ENCODE results near the gene OSBPL10.

Gene OSBPL10

GRCh38 chr3:31880482-31881078 lies 100.5 kb downstream of the OSBPL10 start:
- no peak for DNase-seq
- no peaks in the 10 kb centered on the region for H3K9me3 ChIP-seq
- no peak for TF ChIP-seq CTCF (IDR thresholded peaks at IDR 0.05; ENCODE audit: low read depth, low read length)
- no peaks in the 10 kb centered on the region for H3K36me3 ChIP-seq
- no peak overlapping the region for H3K4me3 ChIP-seq (ENCODE audit: low read depth, low read length)
- H3K4me1 ChIP-seq, result no peaks in the 10 kb centered on the region
- no peaks in the 10 kb centered on the region for H3K27me3 ChIP-seq

- no peak for TF ChIP-seq CTCF (IDR thresholded peaks at IDR 0.05; ENCODE audit: low read depth, low read length)
- Histone ChIP-seq H3K4me3 (ENCODE audit: low read depth, low read length) (no peak overlapping the region), H3K4me1 (no peaks in the 10 kb centered on the region), H3K36me3 (no peaks in the 10 kb centered on the region), H3K9me3 (no peaks in the 10 kb centered on the region), H3K27me3 (no peaks in the 10 kb centered on the region)
- DNase-seq, result no peak
These were observed 101.0 kb downstream of the OSBPL10 start for GRCh38 chr3:31880020-31880419.

- Histone ChIP-seq H3K4me1 (no peaks in the 10 kb centered on the region), H3K9me3 (no peaks in the 10 kb centered on the region), H3K27me3 (no peaks in the 10 kb centered on the region), H3K4me3 (ENCODE audit: low read depth, low read length) (no peak overlapping the region), H3K36me3 (no peaks in the 10 kb centered on the region)
- no peak for DNase-seq
- no peak for TF ChIP-seq CTCF (IDR thresholded peaks at IDR 0.05; ENCODE audit: low read depth, low read length)
These were observed 101.7 kb downstream of the OSBPL10 start for GRCh38 chr3:31879365-31879764.

- H3K4me3 ChIP-seq (ENCODE audit: low read depth, low read length), result no peak overlapping the region
- no peak for TF ChIP-seq CTCF (IDR thresholded peaks at IDR 0.05; ENCODE audit: low read depth, low read length)
- H3K36me3 ChIP-seq, result no peaks in the 10 kb centered on the region
- no peak for DNase-seq
- H3K9me3 ChIP-seq, result no peaks in the 10 kb centered on the region
- H3K4me1 ChIP-seq, result no peaks in the 10 kb centered on the region
- H3K27me3 ChIP-seq, result no peaks in the 10 kb centered on the region
These were observed 102.7 kb downstream of the OSBPL10 start for GRCh38 chr3:31878231-31878838.

- no peak for TF ChIP-seq CTCF (IDR thresholded peaks at IDR 0.05; ENCODE audit: low read depth, low read length)
- H3K4me1 ChIP-seq, result no peaks in the 10 kb centered on the region
- no peak for DNase-seq
- H3K4me3 ChIP-seq (ENCODE audit: low read depth, low read length), result no peak overlapping the region
- H3K9me3 ChIP-seq, result no peaks in the 10 kb centered on the region
- H3K36me3 ChIP-seq, result no peaks in the 10 kb centered on the region
- H3K27me3 ChIP-seq, result no peaks in the 10 kb centered on the region
These were observed 104.7 kb downstream of the OSBPL10 start for GRCh38 chr3:31876331-31876730.

- Histone ChIP-seq H3K4me1 (no peaks in the 10 kb centered on the region), H3K36me3 (no peaks in the 10 kb centered on the region), H3K4me3 (ENCODE audit: low read depth, low read length) (no peak overlapping the region), H3K27me3 (no peaks in the 10 kb centered on the region), H3K9me3 (no peaks in the 10 kb centered on the region)
- no peak for TF ChIP-seq CTCF (IDR thresholded peaks at IDR 0.05; ENCODE audit: low read depth, low read length)
- DNase-seq, result no peak
These were observed 105.6 kb downstream of the OSBPL10 start for GRCh38 chr3:31875437-31875836.

All from BE2C (cell line).